ENCODE data around the gene DDX39A. TPM values are rescaled to one million over a fixed set of nuclear protein-coding genes. Genes with fewer than 3 reads are reported as not detected.

Gene DDX39A
- total and polyA plus RNA-seq, 2 of the 13 experiments (the other 11 are each of a cell fraction or from before 2014, with no cell fraction given) = 34.6 to 90.4 TPM

DNA sequence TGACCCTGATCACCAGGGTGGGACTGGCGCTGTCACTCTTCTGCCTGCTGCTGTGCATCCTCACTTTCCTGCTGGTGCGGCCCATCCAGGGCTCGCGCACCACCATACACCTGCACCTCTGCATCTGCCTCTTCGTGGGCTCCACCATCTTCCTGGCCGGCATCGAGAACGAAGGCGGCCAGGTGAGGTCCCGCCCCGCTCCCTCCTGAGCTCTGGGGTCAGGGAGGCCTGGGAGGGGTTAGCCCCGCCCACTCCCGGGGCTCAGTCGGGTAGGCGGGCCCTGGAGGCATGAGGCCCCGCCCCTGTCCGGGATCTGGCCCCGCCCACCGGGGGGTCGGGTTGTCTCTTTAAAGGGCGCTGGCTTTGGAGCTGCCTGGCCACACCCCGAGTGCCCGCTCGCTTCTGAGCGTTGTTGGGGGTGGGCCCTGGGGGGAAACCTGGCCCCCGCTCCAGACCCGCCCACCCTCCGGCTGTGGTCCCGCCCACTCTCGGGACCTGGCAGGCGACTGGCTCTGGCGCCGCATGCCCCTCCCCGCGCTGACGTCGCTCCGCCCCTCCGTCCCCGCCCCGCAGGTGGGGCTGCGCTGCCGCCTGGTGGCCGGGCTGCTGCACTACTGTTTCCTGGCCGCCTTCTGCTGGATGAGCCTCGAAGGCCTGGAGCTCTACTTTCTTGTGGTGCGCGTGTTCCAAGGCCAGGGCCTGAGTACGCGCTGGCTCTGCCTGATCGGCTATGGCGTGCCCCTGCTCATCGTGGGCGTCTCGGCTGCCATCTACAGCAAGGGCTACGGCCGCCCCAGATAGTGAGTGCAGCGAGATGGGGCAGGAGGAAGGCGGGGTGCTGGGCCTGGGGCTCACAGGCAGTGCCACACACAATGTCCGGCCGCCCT is 13.1 kb downstream of the DDX39A start (continued):
- TF ChIP-seq, protein P1, sequence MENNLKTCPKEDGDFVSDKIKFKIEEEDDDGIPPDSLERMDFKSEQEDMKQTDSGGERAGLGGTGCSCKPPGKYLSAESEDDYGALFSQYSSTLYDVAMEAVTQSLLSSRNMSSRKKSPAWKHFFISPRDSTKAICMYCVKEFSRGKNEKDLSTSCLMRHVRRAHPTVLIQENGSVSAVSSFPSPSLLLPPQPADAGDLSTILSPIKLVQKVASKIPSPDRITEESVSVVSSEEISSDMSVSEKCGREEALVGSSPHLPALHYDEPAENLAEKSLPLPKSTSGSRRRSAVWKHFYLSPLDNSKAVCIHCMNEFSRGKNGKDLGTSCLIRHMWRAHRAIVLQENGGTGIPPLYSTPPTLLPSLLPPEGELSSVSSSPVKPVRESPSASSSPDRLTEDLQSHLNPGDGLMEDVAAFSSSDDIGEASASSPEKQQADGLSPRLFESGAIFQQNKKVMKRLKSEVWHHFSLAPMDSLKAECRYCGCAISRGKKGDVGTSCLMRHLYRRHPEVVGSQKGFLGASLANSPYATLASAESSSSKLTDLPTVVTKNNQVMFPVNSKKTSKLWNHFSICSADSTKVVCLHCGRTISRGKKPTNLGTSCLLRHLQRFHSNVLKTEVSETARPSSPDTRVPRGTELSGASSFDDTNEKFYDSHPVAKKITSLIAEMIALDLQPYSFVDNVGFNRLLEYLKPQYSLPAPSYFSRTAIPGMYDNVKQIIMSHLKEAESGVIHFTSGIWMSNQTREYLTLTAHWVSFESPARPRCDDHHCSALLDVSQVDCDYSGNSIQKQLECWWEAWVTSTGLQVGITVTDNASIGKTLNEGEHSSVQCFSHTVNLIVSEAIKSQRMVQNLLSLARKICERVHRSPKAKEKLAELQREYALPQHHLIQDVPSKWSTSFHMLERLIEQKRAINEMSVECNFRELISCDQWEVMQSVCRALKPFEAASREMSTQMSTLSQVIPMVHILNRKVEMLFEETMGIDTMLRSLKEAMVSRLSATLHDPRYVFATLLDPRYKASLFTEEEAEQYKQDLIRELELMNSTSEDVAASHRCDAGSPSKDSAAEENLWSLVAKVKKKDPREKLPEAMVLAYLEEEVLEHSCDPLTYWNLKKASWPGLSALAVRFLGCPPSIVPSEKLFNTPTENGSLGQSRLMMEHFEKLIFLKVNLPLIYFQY (CRISPR knock-in tag; IDR thresholded peaks at IDR 0.05; ENCODE audit: borderline replicate concordance) = 0 out of 2 replicates have a peak, but pooled peaks have one; percentile 57

DNA sequence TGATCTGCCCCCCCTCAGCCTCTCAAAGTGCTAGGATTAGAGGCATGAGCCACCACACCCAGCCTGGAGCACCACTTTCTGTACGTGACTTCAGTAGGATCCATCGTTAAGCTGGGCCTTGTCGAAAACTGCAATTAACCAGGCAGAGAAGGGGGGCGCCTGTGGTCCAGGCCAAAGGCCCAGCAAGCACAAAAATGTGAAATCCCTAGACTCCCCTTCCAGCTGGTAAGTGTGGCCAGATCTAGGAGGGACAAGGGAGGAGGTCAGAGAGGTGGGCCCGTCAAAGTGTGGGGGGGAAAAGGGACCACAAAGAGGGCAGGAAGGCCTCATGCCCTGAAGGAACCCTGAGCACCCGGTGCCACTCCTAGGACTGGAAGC is 13.8 kb downstream of the DDX39A start:
- intact Hi-C loops (cut with micrococcal nuclease; ENCODE audit: unreplicated experiment) = no loop called here
- POLR2A ChIA-PET = interaction anchor here (1.5 to 1.9 kb wide), 2 partner anchors 10 to 269 kb away, joined by 6 to 7 read pairs; partner anchors contain the start of gene ASF1B
- H3K79me2 ChIP-seq (ENCODE audit: insufficient read depth, low read length) = no peaks in the 10 kb centered on the region
- H3K9me3 ChIP-seq (ENCODE audit: low read length) = no peaks in the 10 kb centered on the region
- ATAC-seq (no peak; the same call in 2 of the 3 replicates), DNase-seq (ENCODE audit: low spot score) (no peak), FAIRE-seq (no peak)
- no peak overlapping the region for H3K27ac ChIP-seq (ENCODE audit: extremely low read length, insufficient read depth, low read length)
- H3K4me2 ChIP-seq (ENCODE audit: low read depth, low read length) = peak overlapping the region; percentile 51; the same call in 1 of the 2 replicates
- H3K27me3 ChIP-seq (ENCODE audit: control insufficient read depth in 1 of 2, insufficient read depth in 2 of 2, low read length in 2 of 2) = no peaks in the 10 kb centered on the region
- H3K9ac ChIP-seq (ENCODE audit: insufficient read depth, low read depth, low read length) = no peak overlapping the region
- H3K4me1 ChIP-seq (ENCODE audit: insufficient read depth, low read length) = 0 out of 2 replicates have a peak, but pooled peaks cover 10% of the 10 kb centered on the region
- no peak overlapping the region for H2AFZ ChIP-seq (ENCODE audit: low read length)
- WGBS (ENCODE audit: low lambda C conversion rate) = 75% methylated on average over 6 of the region's 6 CpGs
- BruUV-seq (replicated peaks) = no TSS peak
- no peaks in the 10 kb centered on the region for H4K20me1 ChIP-seq (ENCODE audit: insufficient read depth, low read length)
- CTCF ChIA-PET (ENCODE audit: low intra/inter-chr PET ratio, low total read pairs) = no interaction called here
- H3K4me3 ChIP-seq (replicated peaks in 1 of 3; ENCODE audit: insufficient read depth in 1 of 3, low read depth in 2 of 3, low read length in 3 of 3) = peak overlapping the region in 2 of 3 experiments; percentile 44 to 61; a peak in 3 of 6 replicates
- peaks cover 15 to 29% of the 10 kb centered on the region in 2 experiments; a peak in 4 of 5 replicates for H3K36me3 ChIP-seq (replicated peaks in 1 of 2; ENCODE audit: control insufficient read depth in 1 of 2, insufficient read depth in 2 of 2, low read length in 2 of 2)
- in situ Hi-C loops (cut with HindIII; ENCODE audit: extremely low pct_ligation_motif_present, low pct_unique_long_range_greater_than_20kb) = loop anchor here (5.0 to 25.0 kb wide), 2 partner anchors 43 to 518 kb away; partner anchors contain the start of gene NANOS3
- 0 out of 2 replicates have a peak, but pooled peaks have one; percentile 6 for TF ChIP-seq PHF8 (CRISPR knock-in tag; IDR thresholded peaks at IDR 0.05)
- TF ChIP-seq, protein P2, sequence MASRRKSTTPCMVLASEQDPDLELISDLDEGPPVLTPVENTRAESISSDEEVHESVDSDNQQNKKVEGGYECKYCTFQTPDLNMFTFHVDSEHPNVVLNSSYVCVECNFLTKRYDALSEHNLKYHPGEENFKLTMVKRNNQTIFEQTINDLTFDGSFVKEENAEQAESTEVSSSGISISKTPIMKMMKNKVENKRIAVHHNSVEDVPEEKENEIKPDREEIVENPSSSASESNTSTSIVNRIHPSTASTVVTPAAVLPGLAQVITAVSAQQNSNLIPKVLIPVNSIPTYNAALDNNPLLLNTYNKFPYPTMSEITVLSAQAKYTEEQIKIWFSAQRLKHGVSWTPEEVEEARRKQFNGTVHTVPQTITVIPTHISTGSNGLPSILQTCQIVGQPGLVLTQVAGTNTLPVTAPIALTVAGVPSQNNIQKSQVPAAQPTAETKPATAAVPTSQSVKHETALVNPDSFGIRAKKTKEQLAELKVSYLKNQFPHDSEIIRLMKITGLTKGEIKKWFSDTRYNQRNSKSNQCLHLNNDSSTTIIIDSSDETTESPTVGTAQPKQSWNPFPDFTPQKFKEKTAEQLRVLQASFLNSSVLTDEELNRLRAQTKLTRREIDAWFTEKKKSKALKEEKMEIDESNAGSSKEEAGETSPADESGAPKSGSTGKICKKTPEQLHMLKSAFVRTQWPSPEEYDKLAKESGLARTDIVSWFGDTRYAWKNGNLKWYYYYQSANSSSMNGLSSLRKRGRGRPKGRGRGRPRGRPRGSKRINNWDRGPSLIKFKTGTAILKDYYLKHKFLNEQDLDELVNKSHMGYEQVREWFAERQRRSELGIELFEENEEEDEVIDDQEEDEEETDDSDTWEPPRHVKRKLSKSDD (CRISPR knock-in tag; IDR thresholded peaks at IDR 0.05; ENCODE audit: low read depth) = no peak
- TF ChIP-seq STAG1 (CRISPR knock-in tag; IDR thresholded peaks at IDR 0.05) = 0 out of 2 replicates have a peak, but pooled peaks have one; percentile 10
- TF ChIP-seq SRY (CRISPR knock-in tag; IDR thresholded peaks at IDR 0.05) = 0 out of 2 replicates have a peak, but pooled peaks have one; percentile 2
- TF ChIP-seq MAFF (IDR thresholded peaks at IDR 0.05; ENCODE audit: low read depth, low read length) = no peak
- 0 out of 2 replicates have a peak, but pooled peaks have one; percentile 15 for TF ChIP-seq MTA1 (CRISPR knock-in tag; IDR thresholded peaks at IDR 0.05; ENCODE audit: borderline replicate concordance)
- TF ChIP-seq, protein P3, sequence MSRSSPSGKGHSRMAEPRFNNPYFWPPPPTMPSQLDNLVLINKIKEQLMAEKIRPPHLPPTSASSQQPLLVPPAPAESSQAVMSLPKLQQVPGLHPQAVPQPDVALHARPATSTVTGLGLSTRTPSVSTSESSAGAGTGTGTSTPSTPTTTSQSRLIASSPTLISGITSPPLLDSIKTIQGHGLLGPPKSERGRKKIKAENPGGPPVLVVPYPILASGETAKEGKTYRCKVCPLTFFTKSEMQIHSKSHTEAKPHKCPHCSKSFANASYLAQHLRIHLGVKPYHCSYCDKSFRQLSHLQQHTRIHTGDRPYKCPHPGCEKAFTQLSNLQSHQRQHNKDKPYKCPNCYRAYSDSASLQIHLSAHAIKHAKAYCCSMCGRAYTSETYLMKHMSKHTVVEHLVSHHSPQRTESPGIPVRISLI (CRISPR knock-in tag; IDR thresholded peaks at IDR 0.05; ENCODE audit: borderline replicate concordance) = no peak
- TF ChIP-seq ZBTB38 (CRISPR knock-in tag; IDR thresholded peaks at IDR 0.05) = peak; percentile 21; the same call in 1 of the 2 replicates
- TF ChIP-seq ZFX (CRISPR knock-in tag; IDR thresholded peaks at IDR 0.05; ENCODE audit: low read depth) = peak; percentile 40; the same call in 1 of the 2 replicates
- no peak for TF ChIP-seq KLF6 (CRISPR knock-in tag; IDR thresholded peaks at IDR 0.05)
- 0 out of 2 replicates have a peak, but pooled peaks have one; percentile 1 for TF ChIP-seq BORCS8-MEF2B (CRISPR knock-in tag; IDR thresholded peaks at IDR 0.05)
- no peak for TF ChIP-seq ZNF878 (CRISPR knock-in tag; IDR thresholded peaks at IDR 0.05)
